ENCODE results near the gene DOK6.

DNA sequence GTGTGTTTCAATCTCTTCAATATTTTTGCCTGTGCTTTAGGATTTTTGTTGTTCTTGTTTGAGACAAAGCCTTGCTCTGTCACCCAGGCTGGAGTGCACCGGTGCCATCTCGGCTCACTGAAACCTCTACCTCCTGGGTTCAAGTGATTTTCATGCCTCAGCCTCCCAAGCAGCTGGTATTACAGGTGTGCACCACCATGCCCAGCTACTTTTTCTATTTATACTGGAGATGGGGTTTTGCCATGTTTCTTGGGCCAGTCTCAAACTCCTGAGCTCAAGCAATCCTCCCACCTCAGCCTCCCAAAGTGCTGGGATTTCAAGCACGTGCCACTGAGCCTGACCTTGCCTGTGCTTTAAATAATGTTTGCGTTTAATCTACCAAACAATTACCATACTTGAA, 43.1 kb upstream of the DOK6 start:
- TF ChIP-seq POLR2A (IDR thresholded peaks at IDR 0.05; ENCODE audit: low read depth, low read length) (no peak), TAF1 (IDR thresholded peaks at IDR 0.05; ENCODE audit: low read depth, low read length) (no peak), POLR2AphosphoS5 (IDR thresholded peaks at IDR 0.05; ENCODE audit: low read depth, low read length) (no peak), PAX5 (IDR thresholded peaks at IDR 0.05; ENCODE audit: insufficient read depth, low read length, severe bottlenecking) (no peak)

Measured in GM12891 (cell line).